ENCODE results near the gene KCTD11.
A peak's percentile ranks its signal among the peaks of the same experiment; 100 is the strongest.
"Not testable (repeated sequence)": the region's sequence is repeated elsewhere in the genome, so short reads cannot be mapped to it uniquely, and the experiment has no call there.

Gene KCTD11

DNA sequence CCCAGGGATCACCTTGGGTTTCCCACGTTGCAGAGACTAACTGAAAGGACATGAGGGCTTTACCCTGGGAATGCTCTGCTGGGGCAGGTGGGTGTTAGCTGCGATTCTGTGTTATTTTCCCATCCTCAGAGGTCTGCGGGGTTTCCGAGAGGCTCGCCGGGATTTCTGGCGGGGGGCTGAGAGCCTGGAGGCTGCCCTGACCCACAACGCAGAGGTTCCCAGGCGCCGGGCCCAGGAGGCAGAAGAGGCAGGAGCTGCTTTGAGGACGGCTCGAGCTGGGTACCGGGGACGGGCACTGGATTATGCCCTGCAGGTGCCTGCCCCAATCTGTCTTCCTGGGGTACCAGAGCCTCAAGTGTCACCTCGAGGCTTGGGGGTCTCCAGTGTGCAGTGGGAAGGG lies 8.7 kb upstream of the KCTD11 start:
- no peak for DNase-seq (ENCODE audit: low spot score)

DNA sequence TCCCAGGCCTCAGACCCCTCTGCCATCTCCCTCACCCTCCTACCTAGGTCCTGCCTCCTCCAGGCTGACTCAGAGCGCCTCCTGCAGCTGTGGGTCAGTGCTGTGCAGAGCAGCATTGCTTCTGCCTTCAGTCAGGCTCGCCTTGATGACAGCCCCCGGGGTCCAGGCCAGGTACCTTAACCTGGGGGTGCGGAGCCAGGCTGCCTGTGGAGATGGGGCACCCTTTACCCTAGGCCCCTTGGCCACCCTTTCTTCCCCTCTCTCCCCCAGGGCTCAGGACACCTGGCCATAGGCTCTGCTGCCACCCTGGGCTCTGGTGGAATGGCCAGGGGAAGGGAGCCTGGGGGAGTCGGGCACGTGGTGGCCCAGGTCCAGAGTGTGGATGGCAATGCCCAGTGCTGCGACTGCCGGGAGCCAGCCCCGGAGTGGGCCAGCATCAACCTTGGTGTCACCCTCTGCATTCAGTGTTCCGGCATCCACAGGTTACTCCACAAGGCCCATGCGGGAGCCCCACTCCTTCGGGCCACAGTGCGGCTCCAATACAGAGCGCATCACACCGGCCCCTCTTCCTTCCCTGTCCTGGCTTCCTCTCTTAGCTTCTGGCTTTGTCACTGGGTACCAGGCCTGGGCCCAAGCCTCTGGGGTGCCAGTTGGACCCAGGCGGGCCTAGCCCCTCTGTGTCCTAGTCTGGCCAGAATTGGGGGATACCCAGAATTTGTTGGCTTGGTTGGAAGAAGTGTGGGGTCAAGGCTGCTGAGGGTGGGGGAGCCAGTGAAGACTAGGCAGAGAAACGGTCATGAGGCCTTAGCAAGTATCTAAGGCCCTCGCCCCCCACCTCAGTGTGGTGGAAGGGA lies 5.0 kb upstream of the KCTD11 start:
- DNase-seq (ENCODE audit: low spot score): no peak

DNA sequence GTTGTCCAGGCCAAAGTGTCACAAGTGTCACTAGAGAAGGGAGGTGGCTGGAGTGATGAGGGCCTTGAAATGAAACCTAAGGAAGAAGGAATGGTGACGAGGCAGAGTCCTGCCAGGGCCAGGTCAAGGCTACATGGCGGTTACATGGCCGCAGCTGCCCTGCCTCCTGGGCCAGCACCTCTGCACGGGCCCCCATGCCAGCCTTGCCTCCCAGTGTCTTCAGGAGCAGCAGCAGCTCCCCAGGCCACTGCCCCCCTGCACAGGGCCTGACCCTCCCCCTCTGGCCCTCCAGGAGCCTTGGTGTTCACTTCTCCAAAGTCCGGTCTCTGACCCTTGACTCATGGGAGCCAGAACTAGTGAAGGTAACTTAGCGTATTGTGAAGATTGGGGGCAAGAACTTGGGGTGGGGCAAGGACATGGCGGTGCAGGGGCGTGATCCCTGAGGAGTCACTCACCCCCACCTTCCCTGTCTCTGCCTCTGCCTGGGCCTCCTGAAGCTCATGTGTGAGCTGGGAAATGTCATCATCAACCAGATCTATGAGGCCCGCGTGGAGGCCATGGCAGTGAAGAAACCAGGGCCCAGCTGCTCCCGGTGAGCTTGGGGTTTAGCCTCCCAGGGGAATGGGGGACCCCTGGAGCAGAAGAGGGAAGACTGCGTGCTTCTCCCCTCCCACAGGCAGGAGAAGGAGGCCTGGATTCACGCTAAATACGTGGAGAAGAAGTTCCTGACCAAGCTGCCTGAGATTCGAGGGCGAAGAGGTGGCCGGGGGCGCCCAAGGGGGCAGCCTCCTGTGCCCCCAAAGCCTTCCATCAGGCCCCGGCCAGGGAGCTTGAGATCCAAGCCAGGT lies 4.1 kb upstream of the KCTD11 start:
- DNase-seq (ENCODE audit: low spot score): no peak

DNA sequence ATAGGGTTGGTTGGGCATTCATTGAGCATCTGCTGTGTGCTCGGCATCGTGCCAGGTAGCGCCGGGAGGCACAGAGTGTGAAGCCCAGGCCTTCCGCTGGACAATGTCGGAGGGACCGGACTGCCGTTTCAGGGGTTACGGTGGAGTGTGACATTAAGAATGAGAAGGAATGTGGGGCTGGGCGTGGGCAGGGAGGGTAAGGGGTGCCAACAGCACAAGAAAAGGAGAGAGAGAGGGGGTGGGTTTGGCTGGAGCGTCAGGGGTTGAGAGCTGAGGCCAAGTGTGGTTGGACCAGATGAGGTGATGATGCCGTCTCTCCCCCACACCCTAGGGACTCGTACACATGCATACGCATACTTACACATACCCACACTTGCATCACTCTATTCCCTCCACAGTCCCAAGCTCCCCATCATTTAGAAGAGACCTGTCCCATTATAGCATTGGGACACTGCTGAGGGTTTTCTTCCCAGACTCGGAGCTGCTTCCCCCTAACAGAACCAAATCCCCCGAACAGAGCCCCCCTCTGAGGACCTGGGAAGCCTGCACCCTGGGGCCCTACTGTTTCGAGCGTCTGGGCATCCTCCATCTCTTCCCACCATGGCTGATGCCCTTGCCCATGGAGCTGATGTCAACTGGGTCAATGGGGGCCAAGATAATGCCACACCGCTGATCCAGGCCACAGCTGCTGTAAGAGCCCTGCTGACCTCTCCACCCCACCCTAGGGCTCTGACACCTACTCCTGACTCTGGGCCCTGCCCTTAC lies 3.3 kb upstream of the KCTD11 start:
- DNase-seq (ENCODE audit: low spot score): peak; percentile 57

DNA sequence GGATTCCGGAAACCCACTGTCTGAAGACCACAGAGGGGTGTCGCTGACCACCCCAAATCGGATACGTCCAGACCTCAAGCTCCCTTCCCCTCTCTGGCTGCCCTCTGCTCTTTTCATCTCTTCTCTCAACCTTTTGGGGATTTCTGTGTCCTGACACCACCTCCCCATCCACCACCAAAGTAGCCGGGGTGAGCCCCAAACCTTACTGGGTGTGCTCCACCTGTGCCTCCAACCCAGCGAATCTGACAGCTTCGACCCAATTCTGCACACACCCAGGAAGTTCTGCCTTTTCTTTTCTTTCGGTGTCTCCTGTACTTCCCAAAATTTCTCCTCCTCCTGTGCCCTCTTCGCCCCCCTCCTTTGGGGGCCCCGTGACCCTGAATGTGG lies 534 bp downstream of the KCTD11 start:
- no peak for DNase-seq (ENCODE audit: low spot score)

- no peak for DNase-seq (ENCODE audit: low spot score)
These were observed 1.1 kb downstream of the KCTD11 start for GRCh38 chr17:7352910-7353635.

GRCh38 chr17:7354262-7354843 lies 2.4 kb downstream of the KCTD11 start:
- DNase-seq (ENCODE audit: low spot score): no peak

DNA sequence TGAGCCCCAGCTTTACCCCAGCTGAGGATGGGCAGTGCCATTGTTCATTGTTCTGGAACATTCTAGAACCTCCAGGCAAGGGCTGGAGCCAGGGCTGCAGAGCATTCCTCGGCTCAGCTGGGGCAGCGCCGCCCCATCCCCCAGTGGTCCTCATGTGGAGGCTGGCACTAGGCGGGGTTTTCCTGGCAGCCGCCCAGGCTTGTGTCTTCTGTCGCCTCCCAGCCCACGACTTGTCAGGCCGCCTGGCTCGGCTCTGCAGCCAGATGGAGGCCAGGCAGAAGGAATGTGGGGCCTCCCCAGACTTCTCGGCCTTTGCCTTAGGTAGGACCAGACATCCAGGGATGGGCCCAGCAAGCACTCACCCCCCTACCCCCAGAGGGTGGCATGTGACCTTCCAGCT lies 3.1 kb downstream of the KCTD11 start, which contains the start of gene TMEM95:
TSS of gene TMEM95 (plus strand) at position 104 of the 400 bp plus-strand sequence. CDS start at position 153, 49 bp downstream.
- peak; percentile 41 for DNase-seq (ENCODE audit: low spot score)

GRCh38 chr17:7355573-7355972 lies 3.6 kb downstream of the KCTD11 start:
- no peak for DNase-seq (ENCODE audit: low spot score)

DNA sequence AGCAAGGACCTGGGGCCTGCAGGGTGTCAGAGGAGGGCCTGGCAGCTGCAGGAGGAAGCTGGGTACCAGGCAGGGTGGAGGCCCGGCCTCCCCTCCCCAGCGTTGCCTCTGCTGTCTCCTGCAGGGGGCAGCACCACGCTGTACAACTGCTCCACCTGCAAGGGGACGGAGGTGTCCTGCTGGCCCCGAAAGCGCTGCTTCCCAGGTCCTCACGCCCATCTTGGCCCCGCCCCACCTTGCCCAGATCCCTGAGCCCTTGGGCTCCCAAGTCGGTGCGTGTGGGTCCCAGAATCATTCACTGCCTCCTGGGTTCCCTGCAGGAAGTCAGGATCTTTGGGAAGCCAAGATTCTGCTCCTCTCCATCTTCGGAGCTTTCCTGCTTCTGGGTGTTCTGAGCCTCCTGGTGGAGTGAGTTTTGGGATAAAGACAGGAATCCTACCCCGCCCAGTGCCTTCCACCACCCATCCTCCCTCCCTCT lies 4.1 kb downstream of the KCTD11 start:
- peak; percentile 87 for DNase-seq (ENCODE audit: low spot score)

DNA sequence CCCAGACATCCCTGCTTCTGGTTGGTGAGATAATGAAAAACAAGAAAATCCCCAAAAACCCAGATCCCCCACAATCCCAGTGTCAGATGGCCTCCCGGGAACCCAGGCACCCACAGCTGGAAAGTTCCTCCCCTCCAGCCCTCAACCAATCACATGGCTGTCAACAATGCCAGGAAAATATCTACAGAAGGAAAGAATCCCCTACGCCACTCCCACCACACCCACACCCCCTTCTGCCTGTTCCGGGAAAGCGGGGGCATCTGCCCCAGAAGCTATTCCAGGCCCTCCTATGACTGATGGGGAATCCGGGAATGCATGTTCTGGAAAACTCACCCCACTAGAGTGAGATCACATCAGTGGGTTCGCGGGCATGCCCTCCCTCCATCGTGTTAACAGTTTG lies 4.8 kb downstream of the KCTD11 start:
- DNase-seq (ENCODE audit: low spot score): peak; percentile 54

- DNase-seq (ENCODE audit: low spot score): no peak
These were observed 5.4 kb downstream of the KCTD11 start for GRCh38 chr17:7357381-7357780.

- no peak for DNase-seq (ENCODE audit: low spot score)
These were observed 9.9 kb downstream of the KCTD11 start for GRCh38 chr17:7361906-7362305.

DNA sequence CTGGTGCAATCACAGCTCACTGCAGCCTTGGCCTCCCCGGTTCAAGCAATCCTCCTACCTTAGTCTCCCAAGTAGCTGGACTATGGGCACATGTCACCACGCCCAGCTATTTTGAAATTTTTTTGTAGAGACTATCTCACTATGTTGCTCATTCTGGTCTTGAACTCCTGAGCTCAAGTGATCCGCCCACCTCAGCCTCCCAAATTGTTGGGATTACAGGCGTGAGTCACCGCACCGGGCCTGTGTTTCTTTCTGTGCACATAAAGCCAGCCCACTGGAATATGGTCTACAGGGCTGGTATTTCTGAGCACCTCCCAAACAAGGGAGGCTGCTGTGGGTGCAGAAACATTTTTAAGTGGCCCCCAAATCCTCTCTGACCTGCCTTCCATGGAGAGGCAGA lies 11.3 kb downstream of the KCTD11 start:
- DNase-seq (ENCODE audit: low spot score): no peak

GRCh38 chr17:7365963-7366362 lies 14.0 kb downstream of the KCTD11 start:
- DNase-seq (ENCODE audit: low spot score): not testable (repeated sequence)

DNA sequence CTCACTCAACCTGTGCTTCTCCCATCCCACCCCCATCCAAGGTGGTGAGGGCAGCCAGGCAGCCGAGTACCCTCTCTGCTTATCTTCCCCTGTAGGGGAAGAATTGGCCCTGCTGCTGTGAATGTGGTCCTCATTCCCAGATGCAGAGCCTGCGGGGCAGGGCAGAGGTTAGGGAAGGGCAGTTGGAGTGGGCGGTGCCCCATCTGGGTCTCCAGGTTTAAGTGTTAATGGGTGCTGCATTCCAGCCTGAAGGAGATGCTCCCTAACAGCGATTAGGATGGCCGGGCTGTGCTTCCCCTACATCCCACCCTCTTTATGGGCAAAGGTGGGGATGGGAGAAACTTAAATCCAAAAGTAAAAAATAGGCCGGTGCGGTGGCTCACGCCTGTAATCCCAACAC lies 15.1 kb downstream of the KCTD11 start:
- no peak for DNase-seq (ENCODE audit: low spot score)

DNA sequence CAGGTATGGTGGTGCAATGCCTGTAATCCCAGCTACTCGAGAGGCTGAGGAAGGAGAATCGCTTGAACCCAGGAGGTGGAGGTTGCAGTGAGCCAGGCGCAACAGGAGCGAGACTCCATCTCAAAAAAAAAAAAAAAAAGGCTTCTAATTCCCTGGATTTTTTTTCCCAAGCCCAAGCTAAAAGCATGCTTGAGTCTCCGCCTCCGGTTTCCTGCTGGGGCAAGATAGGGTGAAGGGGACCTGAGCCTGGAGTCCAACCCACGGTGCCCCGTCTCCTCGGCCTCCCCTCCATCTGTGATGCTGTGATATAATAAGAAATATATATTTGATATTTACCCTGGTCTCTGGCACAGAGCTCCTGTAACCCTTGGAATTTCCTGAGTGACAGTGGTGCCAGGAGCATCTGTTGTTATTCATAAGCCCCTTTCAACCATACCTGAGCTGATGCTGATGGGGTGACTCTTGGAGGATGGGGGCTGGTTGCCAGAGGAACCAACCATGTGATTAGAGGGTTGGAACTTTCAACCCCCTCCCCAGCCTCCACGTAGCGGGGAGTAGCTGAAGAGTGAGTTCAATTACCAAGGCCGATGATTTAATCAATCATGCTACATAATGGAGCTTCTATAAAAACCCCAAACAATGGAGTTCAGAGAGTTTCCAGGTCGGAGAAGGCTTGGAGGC lies 16.1 kb downstream of the KCTD11 start:
- no peak for DNase-seq (ENCODE audit: low spot score)

DNA sequence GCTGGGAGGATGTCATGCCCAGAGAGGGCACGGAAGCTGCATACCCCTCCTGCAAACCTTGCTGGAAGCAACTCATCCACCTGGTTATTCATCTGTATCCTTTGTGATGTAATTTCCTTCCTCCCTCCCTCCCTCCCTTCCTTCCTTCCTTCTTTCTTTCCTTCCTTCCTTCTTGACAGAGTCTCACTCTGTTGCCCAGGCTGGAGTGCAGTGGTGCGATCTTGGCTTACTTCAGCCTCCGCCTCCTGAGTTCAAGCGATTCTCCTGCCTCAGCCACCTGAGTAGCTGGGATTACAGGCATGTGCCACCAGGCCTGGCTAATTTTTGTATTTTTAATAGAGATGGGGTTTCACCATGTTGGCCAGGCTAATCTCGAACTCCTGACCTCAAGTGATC lies 16.6 kb downstream of the KCTD11 start:
- not testable (repeated sequence) for DNase-seq (ENCODE audit: low spot score)

DNA sequence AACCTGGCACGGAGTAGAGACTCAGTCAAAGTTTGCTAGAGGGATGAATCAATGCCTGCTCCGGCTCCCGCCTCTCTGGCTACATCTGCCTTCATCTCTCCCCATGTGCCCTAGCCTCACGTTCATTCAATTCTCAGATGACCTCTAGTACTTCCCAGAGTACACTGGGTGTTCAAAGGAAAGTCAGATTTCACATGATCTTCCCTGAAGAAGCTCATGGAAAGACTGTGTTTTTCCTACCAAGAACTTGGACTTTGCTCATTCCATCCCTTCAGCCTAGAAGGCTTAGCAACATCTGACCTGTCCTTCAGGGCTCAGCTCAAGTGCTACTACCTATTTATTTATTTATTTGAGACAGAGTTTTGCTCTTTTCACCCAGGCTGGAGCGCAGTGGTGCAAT lies 17.9 kb downstream of the KCTD11 start:
- DNase-seq (ENCODE audit: low spot score): no peak

- DNase-seq (ENCODE audit: low spot score): no peak
These were observed 18.9 kb downstream of the KCTD11 start for GRCh38 chr17:7370853-7371252.

GRCh38 chr17:7374353-7374752 lies 22.4 kb downstream of the KCTD11 start:
- no peak for DNase-seq (ENCODE audit: low spot score)

All from GM03348 (cell line).